ENCODE results near the gene NRCAM.
A peak's percentile ranks its signal among the peaks of the same experiment; 100 is the strongest.

The NRCAM gene

DNA sequence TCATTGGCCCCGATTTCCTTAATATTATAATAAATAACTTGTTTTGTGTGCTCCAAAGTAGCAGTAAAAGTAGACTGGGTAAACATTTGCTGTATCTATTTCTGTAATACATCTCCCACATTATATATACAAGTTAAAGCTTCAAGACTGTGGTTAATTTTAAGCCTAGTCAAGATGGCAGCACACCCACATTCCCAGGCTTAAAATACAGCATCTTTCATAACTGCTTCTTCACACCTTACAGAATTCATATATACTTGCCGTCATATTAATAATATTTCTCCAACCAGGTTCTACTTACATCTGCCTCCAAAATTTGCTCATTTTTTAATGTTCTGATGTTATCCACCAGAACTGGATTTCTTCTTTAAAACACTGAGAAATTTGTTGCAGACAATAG is 85.6 kb downstream of the NRCAM start:
- TF ChIP-seq, protein P1, sequence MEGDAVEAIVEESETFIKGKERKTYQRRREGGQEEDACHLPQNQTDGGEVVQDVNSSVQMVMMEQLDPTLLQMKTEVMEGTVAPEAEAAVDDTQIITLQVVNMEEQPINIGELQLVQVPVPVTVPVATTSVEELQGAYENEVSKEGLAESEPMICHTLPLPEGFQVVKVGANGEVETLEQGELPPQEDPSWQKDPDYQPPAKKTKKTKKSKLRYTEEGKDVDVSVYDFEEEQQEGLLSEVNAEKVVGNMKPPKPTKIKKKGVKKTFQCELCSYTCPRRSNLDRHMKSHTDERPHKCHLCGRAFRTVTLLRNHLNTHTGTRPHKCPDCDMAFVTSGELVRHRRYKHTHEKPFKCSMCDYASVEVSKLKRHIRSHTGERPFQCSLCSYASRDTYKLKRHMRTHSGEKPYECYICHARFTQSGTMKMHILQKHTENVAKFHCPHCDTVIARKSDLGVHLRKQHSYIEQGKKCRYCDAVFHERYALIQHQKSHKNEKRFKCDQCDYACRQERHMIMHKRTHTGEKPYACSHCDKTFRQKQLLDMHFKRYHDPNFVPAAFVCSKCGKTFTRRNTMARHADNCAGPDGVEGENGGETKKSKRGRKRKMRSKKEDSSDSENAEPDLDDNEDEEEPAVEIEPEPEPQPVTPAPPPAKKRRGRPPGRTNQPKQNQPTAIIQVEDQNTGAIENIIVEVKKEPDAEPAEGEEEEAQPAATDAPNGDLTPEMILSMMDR (IDR thresholded peaks at IDR 0.05; ENCODE audit: low read length, missing control alignments): no peak
- no peak for DNase-seq (ENCODE audit: low read depth)
- no peak overlapping the region for H3K4me3 ChIP-seq (replicated peaks; ENCODE audit: low read depth, low read length)

DNA sequence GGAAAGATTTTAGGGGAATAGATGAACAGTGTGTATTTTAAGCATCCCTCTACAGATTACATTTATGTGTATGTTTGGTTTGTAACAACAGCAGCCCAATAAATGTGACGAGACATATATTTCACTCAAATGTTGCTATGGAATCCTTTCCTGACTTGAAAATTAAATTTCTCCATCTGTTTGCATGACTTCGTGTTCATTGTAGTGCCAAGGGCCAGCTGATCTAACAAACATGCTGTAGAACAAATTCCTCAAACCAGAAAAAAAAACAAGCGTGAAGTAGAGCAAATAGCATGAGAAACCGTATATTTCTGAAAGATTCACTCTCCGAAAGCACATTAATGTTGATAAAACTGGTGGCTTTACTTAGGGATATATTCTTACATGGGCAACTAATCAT is 87.8 kb downstream of the NRCAM start:
- no peak overlapping the region for H3K4me3 ChIP-seq (replicated peaks; ENCODE audit: low read depth, low read length)
- DNase-seq (ENCODE audit: low read depth): no peak
- TF ChIP-seq, protein P1 (IDR thresholded peaks at IDR 0.05; ENCODE audit: low read length, missing control alignments): no peak

DNA sequence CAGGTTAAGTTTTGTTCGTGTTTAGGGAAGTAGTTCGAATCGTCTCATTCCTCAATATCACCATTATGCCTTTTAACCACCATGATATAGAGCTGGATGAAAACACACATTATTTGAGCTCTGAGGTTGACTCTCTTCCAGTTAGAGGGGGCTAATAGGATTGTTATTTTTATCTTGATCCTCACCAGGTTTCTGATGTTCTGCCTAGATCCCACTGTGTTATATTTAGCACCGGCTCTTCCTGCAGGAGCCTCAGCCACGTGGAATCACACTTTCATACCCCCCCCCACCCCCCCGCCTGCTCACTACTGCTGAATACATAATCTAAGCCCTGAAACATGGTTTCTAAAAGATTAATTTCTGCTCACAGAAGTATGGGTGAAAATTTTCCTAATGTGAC is 88.3 kb downstream of the NRCAM start:
- TF ChIP-seq, protein P1 (IDR thresholded peaks at IDR 0.05; ENCODE audit: low read length, missing control alignments): no peak
- no peak for DNase-seq (ENCODE audit: low read depth)
- H3K4me3 ChIP-seq (replicated peaks; ENCODE audit: low read depth, low read length): no peak overlapping the region

DNA sequence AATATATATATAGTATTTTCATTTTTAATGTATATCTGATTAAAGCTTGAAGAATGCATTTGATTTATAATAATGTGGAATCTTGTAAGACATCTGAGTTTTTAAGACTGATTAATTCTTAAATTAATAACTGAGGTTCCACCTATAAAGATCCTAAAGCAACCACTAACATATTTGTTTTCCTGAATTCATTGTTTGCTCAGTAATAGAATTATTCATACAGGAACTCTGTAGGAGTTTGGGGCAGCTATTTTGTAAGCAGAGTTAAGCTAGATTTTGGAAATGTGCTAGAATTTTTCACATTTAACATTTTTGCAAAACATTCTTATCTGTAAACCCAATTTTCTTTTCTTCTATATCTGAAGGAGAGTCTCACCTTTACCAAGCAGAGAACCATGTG is 88.9 kb downstream of the NRCAM start:
- TF ChIP-seq, protein P1 (IDR thresholded peaks at IDR 0.05; ENCODE audit: low read length, missing control alignments): no peak
- DNase-seq (ENCODE audit: low read depth): no peak
- no peak overlapping the region for H3K4me3 ChIP-seq (replicated peaks; ENCODE audit: low read depth, low read length)

DNA sequence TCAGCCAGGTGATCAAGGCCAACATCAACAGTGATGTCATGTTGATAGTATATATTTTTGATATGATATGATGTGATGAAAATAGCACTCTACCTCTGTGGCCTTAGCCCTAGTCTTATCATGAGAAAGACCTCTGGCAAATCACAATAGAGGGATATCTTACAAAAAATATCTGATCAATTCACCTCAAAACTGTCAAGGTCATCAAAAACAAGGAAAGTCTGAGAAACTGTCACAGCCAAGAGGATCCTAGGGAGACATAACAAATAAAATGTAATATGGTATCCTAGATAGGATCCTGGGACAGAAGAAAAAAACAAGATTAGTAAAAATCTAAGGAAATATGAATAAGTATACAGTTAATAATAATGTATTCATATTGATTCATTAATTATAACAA is 92.6 kb downstream of the NRCAM start:
- DNase-seq (ENCODE audit: low read depth): no peak
- no peak overlapping the region for H3K4me3 ChIP-seq (replicated peaks; ENCODE audit: low read depth, low read length)
- TF ChIP-seq, protein P1 (IDR thresholded peaks at IDR 0.05; ENCODE audit: low read length, missing control alignments): no peak

DNA sequence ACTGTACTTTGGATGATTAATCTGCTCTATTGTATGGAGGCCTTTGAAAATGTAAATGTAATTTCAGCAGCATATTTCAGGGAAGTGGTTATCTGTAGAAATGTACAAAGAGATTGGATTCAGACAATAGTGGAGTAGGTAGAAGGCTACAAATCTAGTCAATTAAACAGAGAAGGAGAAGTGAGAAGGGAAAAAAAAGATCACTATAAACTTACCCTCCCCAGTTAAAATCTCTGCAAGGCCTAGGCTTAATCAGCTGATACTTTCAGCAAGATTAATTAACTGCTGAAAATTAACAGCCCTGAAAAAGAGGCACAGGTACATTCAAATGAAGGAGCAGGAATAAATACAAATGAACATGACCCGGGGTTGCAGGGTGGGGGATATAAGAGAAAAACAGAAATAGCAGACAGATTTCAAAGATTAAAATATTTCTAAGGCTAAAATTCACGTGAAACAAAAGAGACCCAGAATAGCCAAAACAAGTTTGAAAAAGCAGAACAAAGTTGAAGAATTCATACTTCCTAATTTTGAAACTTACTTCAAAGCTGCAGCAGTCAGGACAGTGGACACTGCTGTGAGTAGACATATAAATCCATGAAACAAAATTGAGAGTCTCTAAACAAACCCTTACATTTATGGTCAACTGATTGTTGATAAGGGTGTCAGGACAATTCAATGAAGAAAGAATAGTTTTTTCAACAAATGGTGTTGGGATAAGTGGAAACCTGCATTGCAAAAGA is 96.0 kb downstream of the NRCAM start:
- no peak for DNase-seq (ENCODE audit: low read depth)
- no peak overlapping the region for H3K4me3 ChIP-seq (replicated peaks; ENCODE audit: low read depth, low read length)
- TF ChIP-seq, protein P1 (IDR thresholded peaks at IDR 0.05; ENCODE audit: low read length, missing control alignments): no peak

DNA sequence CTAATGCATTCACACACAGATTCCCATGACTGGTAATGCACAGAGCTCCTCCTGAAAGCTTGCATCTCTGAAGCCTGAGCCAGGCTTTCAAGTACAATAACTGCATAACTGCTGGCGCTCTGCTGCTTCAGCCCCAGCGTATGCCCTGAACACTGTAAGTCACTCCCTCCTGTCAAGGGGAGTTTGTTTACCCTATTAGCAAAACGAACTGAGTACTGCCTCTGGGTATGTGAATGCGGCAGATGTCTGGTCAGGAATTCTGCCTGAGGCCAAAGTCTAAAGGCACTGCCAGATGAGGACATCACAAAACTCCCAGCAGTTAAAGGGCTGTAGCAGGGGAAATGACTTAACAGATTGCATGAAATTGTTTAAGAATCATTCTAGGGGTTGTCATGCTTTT is 97.7 kb downstream of the NRCAM start:
- TF ChIP-seq, protein P1 (IDR thresholded peaks at IDR 0.05; ENCODE audit: low read length, missing control alignments): no peak
- DNase-seq (ENCODE audit: low read depth): peak; percentile 90
- no peak overlapping the region for H3K4me3 ChIP-seq (replicated peaks; ENCODE audit: low read depth, low read length)

All from fibroblast of pulmonary artery (primary cell).